NCI-H128 (cell line): ENCODE data around the gene KLK12.
"Not testable (repeated sequence)": the region's sequence is repeated elsewhere in the genome, so short reads cannot be mapped to it uniquely, and the experiment has no call there.

Experiments
- DNase-seq: peaks from one replicate; lab custom pipeline; 2025; ENCODE audit not compliant: unreplicated experiment; lab: John Stamatoyannopoulos, UW

Gene KLK12

GRCh38 chr19:51016798-51017683, 17.8 kb downstream of the KLK12 start:
- no peak for DNase-seq

- DNase-seq = no peak
Observed at GRCh38 chr19:51015691-51016267, 19.0 kb downstream of the KLK12 start.

- DNase-seq = no peak
Observed at GRCh38 chr19:51014242-51014641, 20.6 kb downstream of the KLK12 start.

- no peak for DNase-seq
Observed at GRCh38 chr19:51012661-51013190, 22.1 kb downstream of the KLK12 start.

- no peak for DNase-seq
Observed at GRCh38 chr19:51010066-51010795, 24.6 kb downstream of the KLK12 start.

- no peak for DNase-seq
Observed at GRCh38 chr19:51009061-51009891, 25.5 kb downstream of the KLK12 start.

- DNase-seq = no peak
Observed at GRCh38 chr19:51007488-51007887, 27.3 kb downstream of the KLK12 start.

GRCh38 chr19:51006406-51006805, 28.4 kb downstream of the KLK12 start:
- DNase-seq = no peak

GRCh38 chr19:51005248-51005647, 29.6 kb downstream of the KLK12 start:
- DNase-seq = no peak

- DNase-seq = no peak
Observed at GRCh38 chr19:51003316-51003715, 31.5 kb downstream of the KLK12 start.

GRCh38 chr19:51002542-51003311, 32.1 kb downstream of the KLK12 start:
- DNase-seq = no peak

- no peak for DNase-seq
Observed at GRCh38 chr19:51002089-51002532, 32.7 kb downstream of the KLK12 start.

- DNase-seq = no peak
Observed at GRCh38 chr19:51001515-51001914, 33.3 kb downstream of the KLK12 start, which contains the start of gene KLK8. TSS of gene KLK8 (minus strand) at chr19:51001604. CDS start at chr19:51001167, 437 bp downstream.

GRCh38 chr19:51000981-51001380, 33.8 kb downstream of the KLK12 start:
- DNase-seq = no peak

- DNase-seq = no peak
Observed at GRCh38 chr19:51000426-51000825, 34.4 kb downstream of the KLK12 start.

GRCh38 chr19:50998686-50999085, 36.1 kb downstream of the KLK12 start:
- no peak for DNase-seq

GRCh38 chr19:50998061-50998460, 36.7 kb downstream of the KLK12 start:
- DNase-seq = no peak

GRCh38 chr19:50994129-50994528, 40.7 kb downstream of the KLK12 start:
- DNase-seq = no peak

- DNase-seq = no peak
Observed at GRCh38 chr19:50992666-50993035, 42.2 kb downstream of the KLK12 start.

- DNase-seq = not testable (repeated sequence)
Observed at GRCh38 chr19:50984416-50984815, 50.4 kb downstream of the KLK12 start.
